ENCODE results near the gene DIRAS2.

The DIRAS2 gene

GRCh38 chr9:90580576-90580975 is 62.0 kb downstream of the DIRAS2 start:
- TF ChIP-seq, protein P1, sequence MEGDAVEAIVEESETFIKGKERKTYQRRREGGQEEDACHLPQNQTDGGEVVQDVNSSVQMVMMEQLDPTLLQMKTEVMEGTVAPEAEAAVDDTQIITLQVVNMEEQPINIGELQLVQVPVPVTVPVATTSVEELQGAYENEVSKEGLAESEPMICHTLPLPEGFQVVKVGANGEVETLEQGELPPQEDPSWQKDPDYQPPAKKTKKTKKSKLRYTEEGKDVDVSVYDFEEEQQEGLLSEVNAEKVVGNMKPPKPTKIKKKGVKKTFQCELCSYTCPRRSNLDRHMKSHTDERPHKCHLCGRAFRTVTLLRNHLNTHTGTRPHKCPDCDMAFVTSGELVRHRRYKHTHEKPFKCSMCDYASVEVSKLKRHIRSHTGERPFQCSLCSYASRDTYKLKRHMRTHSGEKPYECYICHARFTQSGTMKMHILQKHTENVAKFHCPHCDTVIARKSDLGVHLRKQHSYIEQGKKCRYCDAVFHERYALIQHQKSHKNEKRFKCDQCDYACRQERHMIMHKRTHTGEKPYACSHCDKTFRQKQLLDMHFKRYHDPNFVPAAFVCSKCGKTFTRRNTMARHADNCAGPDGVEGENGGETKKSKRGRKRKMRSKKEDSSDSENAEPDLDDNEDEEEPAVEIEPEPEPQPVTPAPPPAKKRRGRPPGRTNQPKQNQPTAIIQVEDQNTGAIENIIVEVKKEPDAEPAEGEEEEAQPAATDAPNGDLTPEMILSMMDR (IDR thresholded peaks at IDR 0.05) = no peak
- TF ChIP-seq ZFX (IDR thresholded peaks at IDR 0.05; ENCODE audit: borderline replicate concordance) = no peak
- H3K27ac ChIP-seq = no peak overlapping the region

GRCh38 chr9:90579181-90579580 is 63.4 kb downstream of the DIRAS2 start:
- no peak for TF ChIP-seq ZFX (IDR thresholded peaks at IDR 0.05; ENCODE audit: borderline replicate concordance)
- TF ChIP-seq, protein P1 (IDR thresholded peaks at IDR 0.05) = no peak
- no peak overlapping the region for H3K27ac ChIP-seq

- no peak overlapping the region for H3K27ac ChIP-seq
- TF ChIP-seq, protein P1 (IDR thresholded peaks at IDR 0.05) = no peak
- no peak for TF ChIP-seq ZFX (IDR thresholded peaks at IDR 0.05; ENCODE audit: borderline replicate concordance)
Observed at GRCh38 chr9:90578126-90578815, 64.4 kb downstream of the DIRAS2 start.

GRCh38 chr9:90569511-90569910 is 73.1 kb downstream of the DIRAS2 start:
- TF ChIP-seq, protein P1 (IDR thresholded peaks at IDR 0.05) = no peak
- no peak for TF ChIP-seq ZFX (IDR thresholded peaks at IDR 0.05; ENCODE audit: borderline replicate concordance)
- H3K27ac ChIP-seq = no peak overlapping the region

- TF ChIP-seq, protein P1 (IDR thresholded peaks at IDR 0.05) = no peak
- TF ChIP-seq ZFX (IDR thresholded peaks at IDR 0.05; ENCODE audit: borderline replicate concordance) = no peak
- no peak overlapping the region for H3K27ac ChIP-seq
Observed at GRCh38 chr9:90568667-90569066, 74.0 kb downstream of the DIRAS2 start.

DNA sequence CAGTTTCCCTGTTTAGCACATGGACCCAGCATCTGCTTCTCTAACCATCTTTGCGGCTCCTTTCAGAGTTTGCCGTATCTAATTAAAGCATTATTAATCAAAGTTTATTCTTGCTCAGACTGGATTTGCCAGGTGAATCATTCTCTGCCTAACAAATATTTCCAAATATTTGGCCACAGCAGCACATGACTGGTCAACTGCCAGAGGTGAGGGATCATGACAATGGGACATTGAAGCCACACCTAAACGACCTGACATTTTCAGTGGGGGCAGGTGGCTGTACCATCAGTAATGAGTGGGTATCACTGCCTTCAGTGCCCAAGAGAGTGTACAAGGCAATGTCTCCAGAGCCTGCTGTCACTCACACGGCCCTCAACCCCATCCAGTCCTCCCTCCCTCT is 80.4 kb downstream of the DIRAS2 start:
- TF ChIP-seq ZFX (IDR thresholded peaks at IDR 0.05; ENCODE audit: borderline replicate concordance) = no peak
- TF ChIP-seq, protein P1 (IDR thresholded peaks at IDR 0.05) = no peak
- no peak overlapping the region for H3K27ac ChIP-seq
